Nephron (organoid): Measurements from ENCODE around the gene TMEM18.

Source experiments
- H3K27ac Mint-ChIP-seq, 3 experiments: 2 replicates each; pipeline ENCODE4 v1.8.0; 2020; ENCODE audit warnings: mixed read lengths in 3 of 3, mild to moderate bottlenecking in 2 of 3, moderate library complexity in 1 of 3
- H3K27me3 Mint-ChIP-seq: 2 replicates; pipeline ENCODE4 v1.8.0; 2021; ENCODE audit warnings: low read depth, mild to moderate bottlenecking, moderate library complexity, mixed read lengths
- H3K36me3 Mint-ChIP-seq: 2 replicates; pipeline ENCODE4 v1.8.0; 2020; ENCODE audit warnings: low read depth, mixed read lengths
- H3K4me1 Mint-ChIP-seq: 2 replicates; pipeline ENCODE4 v1.8.0; 2020; ENCODE audit warnings: mixed read lengths
- H3K4me3 Mint-ChIP-seq, 3 experiments: 2 replicates each; pipeline ENCODE4 v1.8.0; 2020; ENCODE audit warnings: mild to moderate bottlenecking in 3 of 3, mixed read lengths in 3 of 3, moderate library complexity in 2 of 3
- H3K9me3 Mint-ChIP-seq: 2 replicates; pipeline ENCODE4 v1.8.0; 2020; ENCODE audit warnings: mixed read lengths
- CTCF ChIP-seq, 3 experiments: fragments of 200-600 bp; sonication (generic); IDR thresholded peaks; one replicate each; pipeline ENCODE4 v1.5.0; 2021; ENCODE audit warnings: antibody characterized with exemption in 3 of 3; ENCODE audit not compliant: unreplicated experiment in 3 of 3

TMEM18 gene

GRCh38 chr2:637406-637776 lies 39.8 kb downstream of the TMEM18 start:
- Mint-ChIP-seq H3K27ac (peak overlapping the region in 1 of 3 experiments; percentile 68), H3K36me3 (no peaks in the 10 kb centered on the region), H3K9me3 (peaks cover 6% of the 10 kb centered on the region), H3K4me3 (no peak overlapping the region), H3K4me1 (peaks cover 13% of the 10 kb centered on the region), H3K27me3 (no peaks in the 10 kb centered on the region)
- no peak for TF ChIP-seq CTCF (IDR thresholded peaks at IDR 0.05; ENCODE audit: unreplicated experiment in 3 of 3)

- H3K9me3 Mint-ChIP-seq = peaks cover 6% of the 10 kb centered on the region
- H3K36me3 Mint-ChIP-seq = no peaks in the 10 kb centered on the region
- H3K27ac Mint-ChIP-seq = peak overlapping the region; percentile 63 to 79 (median 68)
- H3K4me3 Mint-ChIP-seq = no peak overlapping the region
- H3K27me3 Mint-ChIP-seq = no peaks in the 10 kb centered on the region
- H3K4me1 Mint-ChIP-seq = peaks cover 13% of the 10 kb centered on the region
- TF ChIP-seq CTCF (IDR thresholded peaks at IDR 0.05; ENCODE audit: unreplicated experiment in 3 of 3) = peak; percentile 86 to 94 (median 93)
These were observed 40.4 kb downstream of the TMEM18 start for GRCh38 chr2:636641-637405.

GRCh38 chr2:635687-636621 lies 41.3 kb downstream of the TMEM18 start:
- Mint-ChIP-seq H3K9me3 (peaks cover 6% of the 10 kb centered on the region), H3K4me3 (no peak overlapping the region), H3K27ac (peak overlapping the region in 1 of 3 experiments; percentile 68), H3K36me3 (no peaks in the 10 kb centered on the region), H3K27me3 (no peaks in the 10 kb centered on the region), H3K4me1 (peaks cover 6% of the 10 kb centered on the region)
- no peak for TF ChIP-seq CTCF (IDR thresholded peaks at IDR 0.05; ENCODE audit: unreplicated experiment in 3 of 3)

GRCh38 chr2:634636-635388 lies 42.4 kb downstream of the TMEM18 start:
- peaks cover 6% of the 10 kb centered on the region for H3K9me3 Mint-ChIP-seq

GRCh38 chr2:634041-634440 lies 43.2 kb downstream of the TMEM18 start:
- peak overlapping the region in 1 of 3 experiments; percentile 90 for H3K27ac Mint-ChIP-seq
- H3K27me3 Mint-ChIP-seq = no peaks in the 10 kb centered on the region

More at GRCh38 chr2:634636-635388, 42.4 kb downstream of the TMEM18 start:
- TF ChIP-seq CTCF (IDR thresholded peaks at IDR 0.05; ENCODE audit: unreplicated experiment in 3 of 3) = no peak
- Mint-ChIP-seq H3K4me3 (no peak overlapping the region), H3K36me3 (no peaks in the 10 kb centered on the region), H3K27me3 (no peaks in the 10 kb centered on the region), H3K4me1 (peaks cover 6% of the 10 kb centered on the region), H3K27ac (peak overlapping the region; percentile 33 to 90 (median 69))

More at GRCh38 chr2:634041-634440, 43.2 kb downstream of the TMEM18 start:
- no peaks in the 10 kb centered on the region for H3K36me3 Mint-ChIP-seq
- peaks cover 6% of the 10 kb centered on the region for H3K4me1 Mint-ChIP-seq
- peaks cover 6% of the 10 kb centered on the region for H3K9me3 Mint-ChIP-seq
- TF ChIP-seq CTCF (IDR thresholded peaks at IDR 0.05; ENCODE audit: unreplicated experiment in 3 of 3) = no peak
- H3K4me3 Mint-ChIP-seq = no peak overlapping the region
